WTC11 (cell line): ENCODE results near the gene MAP4K3. TPM values are rescaled to one million over a fixed set of nuclear protein-coding genes. Genes with fewer than 3 reads are reported as not detected.

ENCODE experiments used
- ATAC-seq: fragments of 200-7000 bp; cut with Tn5 transposase; 2 replicates; pipeline ENCODE4 v1.10.0; 2021; ENCODE audit warnings: mild to moderate bottlenecking, moderate library complexity
- CTCF ChIA-PET: fragments of 300-600 bp; sonication (Branson Sonifier 250); formaldehyde crosslinking; loops from one replicate; lab custom pipeline; 2021; ENCODE audit warnings: antibody characterized with exemption; lab: Charles Lee
- POLR2A ChIA-PET: fragments of 350-600 bp; sonication (Branson Sonifier 250); formaldehyde crosslinking; loops from one replicate; lab custom pipeline; 2021; ENCODE audit warnings: antibody characterized with exemption; lab: Charles Lee
- DNase-seq: peaks from one replicate; pipeline ENCODE4 v3.0.0; 2021; ENCODE audit warnings: low spot score
- H3K27ac Mint-ChIP-seq: 2 replicates; pipeline ENCODE4 v1.8.0; 2021; ENCODE audit warnings: mixed read lengths
- H3K27me3 Mint-ChIP-seq: 2 replicates; pipeline ENCODE4 v1.8.0; 2021; ENCODE audit warnings: low read depth, mild to moderate bottlenecking, moderate library complexity, mixed read lengths
- H3K36me3 Mint-ChIP-seq: 2 replicates; pipeline ENCODE4 v1.8.0; 2021; ENCODE audit warnings: mixed read lengths
- H3K4me1 Mint-ChIP-seq: 2 replicates; pipeline ENCODE4 v1.8.0; 2022; ENCODE audit warnings: mixed read lengths
- H3K4me3 Mint-ChIP-seq: 2 replicates; pipeline ENCODE4 v1.8.0; 2021; ENCODE audit warnings: mild to moderate bottlenecking, moderate library complexity, mixed read lengths
- H3K9me3 Mint-ChIP-seq: 2 replicates; pipeline ENCODE4 v1.8.0; 2021; ENCODE audit warnings: mixed read lengths
- AR ChIP-seq: fragments of 250-450 bp; sonication (Bioruptor Pico); IDR thresholded peaks from 2 replicates; pipeline ENCODE4 v1.9.0; 2021; ENCODE audit warnings: mild to moderate bottlenecking
- ATF1 ChIP-seq: sonication (generic); formaldehyde crosslinking; IDR thresholded peaks from 2 replicates; pipeline ENCODE4 v1.8.1; 2023; ENCODE audit warnings: mild to moderate bottlenecking, moderate library complexity, missing genetic modification reagents
- ATF2 ChIP-seq: sonication (generic); formaldehyde crosslinking; IDR thresholded peaks from 2 replicates; pipeline ENCODE4 v1.8.1; 2022; ENCODE audit warnings: low read depth, missing genetic modification reagents, borderline replicate concordance
- CBFB ChIP-seq: sonication (generic); formaldehyde crosslinking; IDR thresholded peaks from 2 replicates; pipeline ENCODE4 v1.8.1; 2022; ENCODE audit warnings: mild to moderate bottlenecking, low read depth, missing genetic modification reagents
- CREM ChIP-seq: sonication (generic); formaldehyde crosslinking; IDR thresholded peaks from 2 replicates; pipeline ENCODE4 v1.8.1; 2022; ENCODE audit warnings: mild to moderate bottlenecking, missing genetic modification reagents, moderate library complexity
- EMX1 ChIP-seq: fragments of 250-450 bp; sonication (Bioruptor Pico); IDR thresholded peaks from 2 replicates; pipeline ENCODE4 v1.8.0; 2021; ENCODE audit warnings: mild to moderate bottlenecking
- FOXJ3 ChIP-seq: sonication (generic); formaldehyde crosslinking; IDR thresholded peaks from 2 replicates; pipeline ENCODE4 v1.9.0; 2021; ENCODE audit warnings: missing genetic modification reagents, mild to moderate bottlenecking, borderline replicate concordance
- FOXP4 ChIP-seq: sonication (generic); formaldehyde crosslinking; IDR thresholded peaks from 2 replicates; pipeline ENCODE4 v1.8.0; 2022; ENCODE audit warnings: mild to moderate bottlenecking, missing genetic modification reagents
- IRF1 ChIP-seq: sonication (generic); formaldehyde crosslinking; IDR thresholded peaks from 2 replicates; pipeline ENCODE4 v1.8.0; 2023; ENCODE audit warnings: missing genetic modification reagents
- KAT7 ChIP-seq: sonication (generic); formaldehyde crosslinking; IDR thresholded peaks from 2 replicates; pipeline ENCODE4 v1.8.1; 2023; ENCODE audit warnings: missing genetic modification reagents, mild to moderate bottlenecking, borderline replicate concordance
- NFYB ChIP-seq: sonication (generic); formaldehyde crosslinking; conservative IDR thresholded peaks from 2 replicates; pipeline ENCODE4 v1.8.0; 2022; ENCODE audit warnings: low read depth, missing genetic modification reagents
- RELA ChIP-seq: sonication (generic); formaldehyde crosslinking; IDR thresholded peaks from 2 replicates; pipeline ENCODE4 v1.8.1; 2022; ENCODE audit warnings: missing genetic modification reagents, mild to moderate bottlenecking, borderline replicate concordance
- TP53 ChIP-seq: sonication (generic); formaldehyde crosslinking; IDR thresholded peaks from 2 replicates; pipeline ENCODE4 v1.8.1; 2023; ENCODE audit warnings: mild to moderate bottlenecking, missing genetic modification reagents
- ZNF232 ChIP-seq: sonication (generic); formaldehyde crosslinking; IDR thresholded peaks from 2 replicates; pipeline ENCODE4 v1.8.0; 2022; ENCODE audit warnings: mild to moderate bottlenecking, missing genetic modification reagents
- ZNF671 ChIP-seq: fragments of 250-450 bp; sonication (Bioruptor Pico); IDR thresholded peaks from 2 replicates; pipeline ENCODE4 v1.8.0; 2021; ENCODE audit warnings: mild to moderate bottlenecking
- total RNA-seq: library from RNA; stranded (reverse); gene quantifications from 3 replicates; pipeline ENCODE4 v1.2.3, GENCODE V29; 2021
- TF ChIP-seq, protein P1 (sequence below): sonication (generic); formaldehyde crosslinking; IDR thresholded peaks from 2 replicates; pipeline ENCODE4 v1.8.1; 2022; ENCODE audit warnings: missing genetic modification reagents, borderline replicate concordance
- TF ChIP-seq, protein P2 (sequence below): sonication (generic); formaldehyde crosslinking; IDR thresholded peaks from 2 replicates; pipeline ENCODE4 v1.8.1; 2023; ENCODE audit warnings: mild to moderate bottlenecking, moderate library complexity, missing genetic modification reagents
- TF ChIP-seq, protein P3 (sequence below): sonication (generic); formaldehyde crosslinking; IDR thresholded peaks from 2 replicates; pipeline ENCODE4 v1.8.1; 2023; ENCODE audit warnings: mild to moderate bottlenecking, missing genetic modification reagents
- TF ChIP-seq, protein P4 (sequence below): sonication (generic); formaldehyde crosslinking; IDR thresholded peaks from 2 replicates; pipeline ENCODE4 v1.8.1; 2023; ENCODE audit warnings: mild to moderate bottlenecking, missing genetic modification reagents
- TF ChIP-seq, protein P5 (sequence below): sonication (generic); formaldehyde crosslinking; IDR thresholded peaks from 2 replicates; pipeline ENCODE4 v1.8.0; 2022; ENCODE audit warnings: mild to moderate bottlenecking, missing genetic modification reagents

Gene MAP4K3
- total RNA-seq, 1 experiment from 2014 or later = 73.2 TPM

DNA sequence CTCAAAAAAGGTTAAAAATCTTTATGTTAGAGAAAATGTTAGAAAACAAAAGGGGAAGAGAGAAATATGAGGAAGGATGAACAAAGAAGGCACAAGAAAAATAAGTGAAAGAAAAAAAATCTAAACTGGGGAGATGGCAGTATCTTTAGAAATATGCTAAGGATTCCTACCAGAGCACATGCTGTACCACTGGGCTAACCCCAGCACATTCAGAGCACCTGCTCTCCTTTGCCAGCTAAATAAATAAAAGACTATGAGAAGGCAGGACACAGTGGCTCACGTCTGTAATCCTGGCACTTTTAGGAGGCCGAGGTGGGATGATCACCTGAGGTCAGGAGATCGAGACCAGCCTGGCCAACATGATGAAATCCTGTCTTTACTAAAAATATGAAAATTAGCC lies 101.2 kb downstream of the MAP4K3 start (continued):
- no peak for TF ChIP-seq AR (CRISPR knock-in tag)
- TF ChIP-seq, protein P1, sequence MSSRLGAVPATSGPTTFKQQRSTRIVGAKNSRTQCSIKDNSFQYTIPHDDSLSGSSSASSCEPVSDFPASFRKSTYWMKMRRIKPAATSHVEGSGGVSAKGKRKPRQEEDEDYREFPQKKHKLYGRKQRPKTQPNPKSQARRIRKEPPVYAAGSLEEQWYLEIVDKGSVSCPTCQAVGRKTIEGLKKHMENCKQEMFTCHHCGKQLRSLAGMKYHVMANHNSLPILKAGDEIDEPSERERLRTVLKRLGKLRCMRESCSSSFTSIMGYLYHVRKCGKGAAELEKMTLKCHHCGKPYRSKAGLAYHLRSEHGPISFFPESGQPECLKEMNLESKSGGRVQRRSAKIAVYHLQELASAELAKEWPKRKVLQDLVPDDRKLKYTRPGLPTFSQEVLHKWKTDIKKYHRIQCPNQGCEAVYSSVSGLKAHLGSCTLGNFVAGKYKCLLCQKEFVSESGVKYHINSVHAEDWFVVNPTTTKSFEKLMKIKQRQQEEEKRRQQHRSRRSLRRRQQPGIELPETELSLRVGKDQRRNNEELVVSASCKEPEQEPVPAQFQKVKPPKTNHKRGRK (CRISPR knock-in tag) = no peak
- TF ChIP-seq KAT7 (CRISPR knock-in tag) = no peak
- no peak for TF ChIP-seq CREM (CRISPR knock-in tag)
- TF ChIP-seq, protein P2, sequence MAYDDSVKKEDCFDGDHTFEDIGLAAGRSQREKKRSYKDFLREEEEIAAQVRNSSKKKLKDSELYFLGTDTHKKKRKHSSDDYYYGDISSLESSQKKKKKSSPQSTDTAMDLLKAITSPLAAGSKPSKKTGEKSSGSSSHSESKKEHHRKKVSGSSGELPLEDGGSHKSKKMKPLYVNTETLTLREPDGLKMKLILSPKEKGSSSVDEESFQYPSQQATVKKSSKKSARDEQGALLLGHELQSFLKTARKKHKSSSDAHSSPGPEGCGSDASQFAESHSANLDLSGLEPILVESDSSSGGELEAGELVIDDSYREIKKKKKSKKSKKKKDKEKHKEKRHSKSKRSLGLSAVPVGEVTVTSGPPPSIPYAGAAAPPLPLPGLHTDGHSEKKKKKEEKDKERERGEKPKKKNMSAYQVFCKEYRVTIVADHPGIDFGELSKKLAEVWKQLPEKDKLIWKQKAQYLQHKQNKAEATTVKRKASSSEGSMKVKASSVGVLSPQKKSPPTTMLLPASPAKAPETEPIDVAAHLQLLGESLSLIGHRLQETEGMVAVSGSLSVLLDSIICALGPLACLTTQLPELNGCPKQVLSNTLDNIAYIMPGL = no peak
- TF ChIP-seq CBFB (CRISPR knock-in tag) = no peak

DNA sequence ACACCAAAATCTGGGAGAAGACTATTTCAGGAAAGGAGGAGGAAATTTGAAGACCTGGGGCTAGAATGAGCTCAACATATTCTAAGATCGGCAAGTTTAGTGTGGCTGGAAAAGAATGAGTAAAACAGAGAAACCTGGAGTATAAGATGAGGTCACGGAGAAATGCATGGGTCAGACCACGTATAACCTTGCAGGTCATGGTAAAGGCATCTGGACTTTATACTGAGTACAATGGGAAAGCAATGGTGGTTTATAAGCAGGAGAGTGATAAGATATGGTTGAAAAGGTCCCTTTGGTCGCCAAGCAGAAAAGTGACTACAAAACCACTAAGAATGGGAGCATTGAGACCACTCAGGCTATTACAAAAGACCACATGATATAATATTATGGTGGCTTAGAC lies 102.1 kb downstream of the MAP4K3 start:
- H3K9me3 Mint-ChIP-seq = no peaks in the 10 kb centered on the region
- CTCF ChIA-PET = interaction anchor here (1.1 to 1.2 kb wide), 2 partner anchors 12 to 34 kb away, joined by 3 read pairs; no protein-coding TSS in a partner anchor
- no peak for TF ChIP-seq ZNF671
- TF ChIP-seq FOXP4 (CRISPR knock-in tag) = no peak
- no peak for TF ChIP-seq RELA (CRISPR knock-in tag)
- TF ChIP-seq KAT7 (CRISPR knock-in tag) = no peak
- TF ChIP-seq, protein P3, sequence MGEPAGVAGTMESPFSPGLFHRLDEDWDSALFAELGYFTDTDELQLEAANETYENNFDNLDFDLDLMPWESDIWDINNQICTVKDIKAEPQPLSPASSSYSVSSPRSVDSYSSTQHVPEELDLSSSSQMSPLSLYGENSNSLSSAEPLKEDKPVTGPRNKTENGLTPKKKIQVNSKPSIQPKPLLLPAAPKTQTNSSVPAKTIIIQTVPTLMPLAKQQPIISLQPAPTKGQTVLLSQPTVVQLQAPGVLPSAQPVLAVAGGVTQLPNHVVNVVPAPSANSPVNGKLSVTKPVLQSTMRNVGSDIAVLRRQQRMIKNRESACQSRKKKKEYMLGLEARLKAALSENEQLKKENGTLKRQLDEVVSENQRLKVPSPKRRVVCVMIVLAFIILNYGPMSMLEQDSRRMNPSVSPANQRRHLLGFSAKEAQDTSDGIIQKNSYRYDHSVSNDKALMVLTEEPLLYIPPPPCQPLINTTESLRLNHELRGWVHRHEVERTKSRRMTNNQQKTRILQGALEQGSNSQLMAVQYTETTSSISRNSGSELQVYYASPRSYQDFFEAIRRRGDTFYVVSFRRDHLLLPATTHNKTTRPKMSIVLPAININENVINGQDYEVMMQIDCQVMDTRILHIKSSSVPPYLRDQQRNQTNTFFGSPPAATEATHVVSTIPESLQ (CRISPR knock-in tag) = no peak
- no peak for TF ChIP-seq TP53 (CRISPR knock-in tag)
- TF ChIP-seq, protein P2 = no peak
- TF ChIP-seq ATF1 (CRISPR knock-in tag) = no peak
- no peak for TF ChIP-seq IRF1 (CRISPR knock-in tag)
- no peak for TF ChIP-seq FOXJ3 (CRISPR knock-in tag)
- TF ChIP-seq NFYB = no peak
- TF ChIP-seq, protein P4, sequence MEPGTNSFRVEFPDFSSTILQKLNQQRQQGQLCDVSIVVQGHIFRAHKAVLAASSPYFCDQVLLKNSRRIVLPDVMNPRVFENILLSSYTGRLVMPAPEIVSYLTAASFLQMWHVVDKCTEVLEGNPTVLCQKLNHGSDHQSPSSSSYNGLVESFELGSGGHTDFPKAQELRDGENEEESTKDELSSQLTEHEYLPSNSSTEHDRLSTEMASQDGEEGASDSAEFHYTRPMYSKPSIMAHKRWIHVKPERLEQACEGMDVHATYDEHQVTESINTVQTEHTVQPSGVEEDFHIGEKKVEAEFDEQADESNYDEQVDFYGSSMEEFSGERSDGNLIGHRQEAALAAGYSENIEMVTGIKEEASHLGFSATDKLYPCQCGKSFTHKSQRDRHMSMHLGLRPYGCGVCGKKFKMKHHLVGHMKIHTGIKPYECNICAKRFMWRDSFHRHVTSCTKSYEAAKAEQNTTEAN (CRISPR knock-in tag) = no peak
- no peak for TF ChIP-seq ATF2 (CRISPR knock-in tag)
- no peak for TF ChIP-seq ZNF232 (CRISPR knock-in tag)
- TF ChIP-seq, protein P5, sequence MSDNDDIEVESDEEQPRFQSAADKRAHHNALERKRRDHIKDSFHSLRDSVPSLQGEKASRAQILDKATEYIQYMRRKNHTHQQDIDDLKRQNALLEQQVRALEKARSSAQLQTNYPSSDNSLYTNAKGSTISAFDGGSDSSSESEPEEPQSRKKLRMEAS (CRISPR knock-in tag) = no peak
- TF ChIP-seq EMX1 (CRISPR knock-in tag) = no peak

More for the DNA sequence above, 102.1 kb downstream of the MAP4K3 start:
- peaks cover 9% of the 10 kb centered on the region for H3K36me3 Mint-ChIP-seq
- no peaks in the 10 kb centered on the region for H3K27me3 Mint-ChIP-seq
- H3K4me1 Mint-ChIP-seq = peaks cover 23% of the 10 kb centered on the region
- DNase-seq (no peak), ATAC-seq (no peak)
- peak overlapping the region; percentile 16; the same call in 1 of the 2 replicates for H3K27ac Mint-ChIP-seq
- POLR2A ChIA-PET = no interaction called here
- no peak overlapping the region for H3K4me3 Mint-ChIP-seq
